GM12892 (cell line): ENCODE results near the gene MRS2.

Experiments used
- DNase-seq: peaks from one replicate; pipeline ENCODE4 v3.0.0; 2011; ENCODE audit not compliant: insufficient read length
- FAIRE-seq: peaks from 2 replicates; lab custom pipeline; 2011; peaks lifted over from hg19 to GRCh38; lab: Jason Lieb, UNC
- POLR2A ChIP-seq: IDR thresholded peaks from 2 replicates; pipeline ENCODE4 v1.6.1; 2011; ENCODE audit warnings: low read depth, low read length, control low read depth
- POLR2AphosphoS5 ChIP-seq: IDR thresholded peaks from 2 replicates; pipeline ENCODE4 v1.6.1; 2011; ENCODE audit warnings: low read depth, low read length, control low read depth
- TAF1 ChIP-seq: IDR thresholded peaks from 2 replicates; pipeline ENCODE4 v1.6.1; 2011; ENCODE audit warnings: low read depth, mild to moderate bottlenecking, control low read depth, low read length, borderline replicate concordance

Gene MRS2

GRCh38 chr6:24415753-24416152 lies 13.0 kb downstream of the MRS2 start:
- no peak for TF ChIP-seq TAF1
- TF ChIP-seq POLR2A = no peak
- no peak for TF ChIP-seq POLR2AphosphoS5
- FAIRE-seq = no peak

DNA sequence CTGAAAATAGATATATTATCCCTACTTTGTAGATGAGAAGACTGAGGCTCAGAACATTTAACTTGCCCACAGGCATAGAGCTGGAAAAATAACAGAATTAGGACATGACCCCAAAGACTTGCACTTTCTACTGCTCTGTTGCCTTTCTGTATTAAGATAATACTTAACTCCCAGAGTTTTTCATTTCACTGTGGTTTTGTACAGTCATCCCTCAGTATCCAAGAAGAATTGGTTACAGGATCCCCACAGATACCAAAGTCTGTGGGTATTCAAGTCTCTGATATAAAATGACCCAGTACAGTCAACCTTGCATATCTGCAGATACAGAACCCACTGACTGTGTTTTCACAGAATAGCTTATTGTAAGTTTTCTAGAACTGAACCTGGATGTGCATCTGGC lies 16.8 kb downstream of the MRS2 start:
- FAIRE-seq (no peak), DNase-seq (no peak)
- TF ChIP-seq POLR2AphosphoS5 = no peak
- no peak for TF ChIP-seq TAF1
- no peak for TF ChIP-seq POLR2A

More at GRCh38 chr6:24415753-24416152, 13.0 kb downstream of the MRS2 start:
- no peak for DNase-seq

GRCh38 chr6:24425091-24425490 lies 22.4 kb downstream of the MRS2 start:
- no peak for TF ChIP-seq POLR2A
- TF ChIP-seq POLR2AphosphoS5 = no peak
- no peak for TF ChIP-seq TAF1
- FAIRE-seq (no peak), DNase-seq (no peak)

GRCh38 chr6:24426729-24427446 lies 24.2 kb downstream of the MRS2 start:
- TF ChIP-seq TAF1 (no peak), POLR2A (no peak), POLR2AphosphoS5 (no peak)
- FAIRE-seq (no peak), DNase-seq (no peak)

GRCh38 chr6:24428615-24429014 lies 25.9 kb downstream of the MRS2 start:
- TF ChIP-seq POLR2AphosphoS5 = no peak
- TF ChIP-seq POLR2A = no peak
- no peak for TF ChIP-seq TAF1
- DNase-seq (no peak), FAIRE-seq (no peak)

DNA sequence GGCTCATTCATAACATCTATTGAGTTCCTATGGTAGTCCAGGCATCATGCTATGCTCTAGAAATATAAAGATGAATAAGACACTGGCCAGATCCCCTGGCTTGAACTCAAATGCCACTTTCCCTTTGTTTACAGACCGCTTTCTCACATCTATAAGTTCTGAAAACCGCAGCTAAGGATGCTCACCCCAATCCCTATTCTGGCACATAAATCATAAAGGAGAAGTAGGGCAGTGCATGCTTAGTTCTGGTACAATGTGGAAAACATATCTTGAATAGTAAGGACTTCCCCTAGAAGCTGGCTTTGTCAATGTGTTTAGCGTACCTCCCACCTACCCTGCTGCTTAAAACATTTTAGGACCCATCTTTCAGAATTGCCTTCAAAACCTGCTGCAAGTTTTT lies 26.4 kb downstream of the MRS2 start:
- no peak for DNase-seq
- no peak for FAIRE-seq
- TF ChIP-seq POLR2A = no peak
- TF ChIP-seq TAF1 = no peak
- no peak for TF ChIP-seq POLR2AphosphoS5

GRCh38 chr6:24430086-24430485 lies 27.4 kb downstream of the MRS2 start:
- TF ChIP-seq TAF1 = no peak
- TF ChIP-seq POLR2A = no peak
- TF ChIP-seq POLR2AphosphoS5 = no peak
- FAIRE-seq = no peak
- no peak for DNase-seq

- no peak for TF ChIP-seq POLR2A
- TF ChIP-seq POLR2AphosphoS5 = no peak
- no peak for TF ChIP-seq TAF1
- no peak for FAIRE-seq
- DNase-seq = no peak
These were observed 28.3 kb downstream of the MRS2 start for GRCh38 chr6:24431045-24431451.

DNA sequence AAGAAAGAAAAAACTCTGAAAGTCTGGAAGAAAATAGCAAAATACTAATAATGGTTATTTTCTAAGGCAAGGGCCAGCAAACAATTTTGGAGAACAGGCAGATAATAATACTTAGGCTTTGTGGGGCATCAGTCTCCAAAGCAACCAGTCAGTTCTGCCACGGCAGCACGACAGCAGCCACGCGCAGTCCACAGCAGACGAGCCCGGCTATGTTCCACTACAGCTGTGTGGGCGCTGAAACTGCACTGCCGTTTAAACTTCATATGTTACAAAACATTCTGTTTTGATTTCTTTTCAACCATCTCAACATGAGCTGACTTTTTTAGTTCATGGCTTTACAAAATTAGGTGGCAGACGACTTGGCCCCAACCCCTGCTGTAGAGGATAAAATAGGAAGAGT lies 29.9 kb downstream of the MRS2 start:
- no peak for DNase-seq
- TF ChIP-seq TAF1 (no peak), POLR2A (no peak), POLR2AphosphoS5 (no peak)
- FAIRE-seq = no peak

GRCh38 chr6:24436979-24437378 lies 34.2 kb downstream of the MRS2 start:
- DNase-seq (no peak), FAIRE-seq (no peak)
- TF ChIP-seq POLR2A = no peak
- TF ChIP-seq TAF1 = no peak
- TF ChIP-seq POLR2AphosphoS5 = no peak

- FAIRE-seq = no peak
- TF ChIP-seq POLR2AphosphoS5 (no peak), POLR2A (no peak), TAF1 (no peak)
These were observed 37.3 kb downstream of the MRS2 start for GRCh38 chr6:24439858-24440539.

More at GRCh38 chr6:24439858-24440539, 37.3 kb downstream of the MRS2 start:
- no peak for DNase-seq
